ENCODE results near the gene RAVER2.
"Not testable (repeated sequence)": the region's sequence is repeated elsewhere in the genome, so short reads cannot be mapped to it uniquely, and the experiment has no call there.

RAVER2 gene

GRCh38 chr1:64748222-64748621 lies 3.3 kb downstream of the RAVER2 start:
- no peak for DNase-seq (ENCODE audit: low read depth in 2 of 2)

- DNase-seq (ENCODE audit: low read depth in 2 of 2): no peak
Observed at GRCh38 chr1:64748706-64749105, 3.8 kb downstream of the RAVER2 start.

GRCh38 chr1:64750092-64750491 lies 5.2 kb downstream of the RAVER2 start:
- no peak for DNase-seq (ENCODE audit: low read depth in 2 of 2)

- no peak for DNase-seq (ENCODE audit: low read depth in 2 of 2)
Observed at GRCh38 chr1:64750875-64751274, 6.0 kb downstream of the RAVER2 start.

GRCh38 chr1:64754173-64754572 lies 9.3 kb downstream of the RAVER2 start:
- DNase-seq (ENCODE audit: low read depth in 2 of 2): no peak

GRCh38 chr1:64755361-64755760 lies 10.5 kb downstream of the RAVER2 start:
- no peak for DNase-seq (ENCODE audit: low read depth in 2 of 2)

GRCh38 chr1:64756770-64757169 lies 11.9 kb downstream of the RAVER2 start:
- no peak for DNase-seq (ENCODE audit: low read depth in 2 of 2)

GRCh38 chr1:64757213-64757612 lies 12.3 kb downstream of the RAVER2 start:
- no peak for DNase-seq (ENCODE audit: low read depth in 2 of 2)

GRCh38 chr1:64758233-64758632 lies 13.4 kb downstream of the RAVER2 start:
- DNase-seq (ENCODE audit: low read depth in 2 of 2): no peak

- DNase-seq (ENCODE audit: low read depth in 2 of 2): no peak
Observed at GRCh38 chr1:64759968-64760367, 15.1 kb downstream of the RAVER2 start.

- DNase-seq (ENCODE audit: low read depth in 2 of 2): no peak
Observed at GRCh38 chr1:64765012-64765411, 20.1 kb downstream of the RAVER2 start.

GRCh38 chr1:64765826-64766225 lies 21.0 kb downstream of the RAVER2 start:
- DNase-seq (ENCODE audit: low read depth in 2 of 2): no peak

- no peak for DNase-seq (ENCODE audit: low read depth in 2 of 2)
Observed at GRCh38 chr1:64766429-64766828, 21.6 kb downstream of the RAVER2 start.

- DNase-seq (ENCODE audit: low read depth in 2 of 2): no peak
Observed at GRCh38 chr1:64769482-64769881, 24.6 kb downstream of the RAVER2 start.

- no peak for DNase-seq (ENCODE audit: low read depth in 2 of 2)
Observed at GRCh38 chr1:64769971-64770370, 25.1 kb downstream of the RAVER2 start.

- not testable (repeated sequence) for DNase-seq (ENCODE audit: low read depth in 2 of 2)
Observed at GRCh38 chr1:64773306-64773705, 28.4 kb downstream of the RAVER2 start.

- no peak for DNase-seq (ENCODE audit: low read depth in 2 of 2)
Observed at GRCh38 chr1:64775113-64775512, 30.2 kb downstream of the RAVER2 start.

- not testable (repeated sequence) for DNase-seq (ENCODE audit: low read depth in 2 of 2)
Observed at GRCh38 chr1:64782044-64782443, 37.2 kb downstream of the RAVER2 start.

GRCh38 chr1:64782848-64783247 lies 38.0 kb downstream of the RAVER2 start:
- not testable (repeated sequence) for DNase-seq (ENCODE audit: low read depth in 2 of 2)

GRCh38 chr1:64790832-64791487 lies 46.1 kb downstream of the RAVER2 start:
- DNase-seq (ENCODE audit: low read depth in 2 of 2): no peak

GRCh38 chr1:64798872-64799271 lies 54.0 kb downstream of the RAVER2 start:
- DNase-seq (ENCODE audit: low read depth in 2 of 2): no peak

- DNase-seq (ENCODE audit: low read depth in 2 of 2): no peak
Observed at GRCh38 chr1:64801851-64802523, 57.1 kb downstream of the RAVER2 start.

GRCh38 chr1:64809309-64809708 lies 64.4 kb downstream of the RAVER2 start:
- no peak for DNase-seq (ENCODE audit: low read depth in 2 of 2)

- DNase-seq (ENCODE audit: low read depth in 2 of 2): no peak
Observed at GRCh38 chr1:64810001-64810400, 65.1 kb downstream of the RAVER2 start.
